Panc1 (cell line): ENCODE data around the gene CELF2. TPM values are rescaled to one million over a fixed set of nuclear protein-coding genes. Genes with fewer than 3 reads are reported as not detected.

ENCODE experiments used
- ATAC-seq: fragments of 200-7000 bp; cut with Tn5 transposase; 2 replicates; pipeline ENCODE4 v1.9.1; 2020; ENCODE audit warnings: mild to moderate bottlenecking, moderate library complexity
- BruUV-seq: library from RNA; stranded (reverse); fragments of 400-500 nt; replicated peaks from 2 replicates; lab custom pipeline; 2021; lab: Mats Ljungman, UMichigan
- CTCF ChIA-PET: fragments of 300-600 bp; sonication (Branson Sonifier 250); formaldehyde crosslinking; loops from one replicate; lab custom pipeline; 2022; ENCODE audit warnings: antibody characterized with exemption; lab: Charles Lee
- POLR2A ChIA-PET: fragments of 300-600 bp; sonication (Branson Sonifier 250); formaldehyde crosslinking; loops from one replicate; lab custom pipeline; 2022; ENCODE audit warnings: antibody characterized with exemption; lab: Charles Lee
- DNase-seq: peaks from one replicate; pipeline ENCODE4 v3.0.0-alpha.2; 2010; ENCODE audit warnings: low read depth, low spot score
- H3K27ac ChIP-seq: 2 replicates; pipeline ENCODE4 v1.5.1; 2011; ENCODE audit warnings: mild to moderate bottlenecking, low read length, inconsistent platforms
- H3K27me3 ChIP-seq: fragments of 200-500 bp; sonication (Bioruptor generic); 2 replicates; pipeline ENCODE4 v1.6.0; 2014; ENCODE audit warnings: low read length, inconsistent platforms; ENCODE audit not compliant: control insufficient read depth, insufficient read depth
- H3K36me3 ChIP-seq: fragments of 200-500 bp; sonication (Bioruptor generic); 2 replicates; pipeline ENCODE4 v1.5.1; 2014; ENCODE audit warnings: inconsistent platforms, mild to moderate bottlenecking, low read length, moderate library complexity; ENCODE audit not compliant: control insufficient read depth, insufficient read depth
- H3K4me1 ChIP-seq: 2 replicates; pipeline ENCODE4 v1.5.1; 2011; ENCODE audit warnings: inconsistent platforms, mild to moderate bottlenecking, low read length, moderate library complexity; ENCODE audit not compliant: control insufficient read depth, insufficient read depth
- H3K4me3 ChIP-seq, 2 experiments: 2 replicates each; pipeline ENCODE4 v1.5.1; 2011 to 2012; ENCODE audit warnings: low read depth in 2 of 2, low read length in 2 of 2, mild to moderate bottlenecking in 2 of 2, inconsistent platforms in 1 of 2, moderate library complexity in 1 of 2
- H3K9me3 ChIP-seq: fragments of 200-500 bp; sonication (Bioruptor generic); 2 replicates; pipeline ENCODE4 v1.5.1; 2014; ENCODE audit warnings: low read depth, mild to moderate bottlenecking, inconsistent platforms, low read length, moderate library complexity; ENCODE audit not compliant: control insufficient read depth, insufficient read depth
- CTCF ChIP-seq: fragments of 450-650 bp; IDR thresholded peaks from 2 replicates; pipeline ENCODE4 v1.5.1; 2017; ENCODE audit warnings: mild to moderate bottlenecking
- POLR2AphosphoS5 ChIP-seq: IDR thresholded peaks from 2 replicates; pipeline ENCODE4 v1.6.1; 2012; ENCODE audit warnings: mild to moderate bottlenecking, low read depth, low read length, moderate library complexity
- REST ChIP-seq, 2 experiments: IDR thresholded peaks; 2 replicates each; pipeline ENCODE4 v1.6.1; 2011 to 2012; ENCODE audit warnings: low read depth in 2 of 2, control low read depth in 1 of 2, low read length in 1 of 2, mild to moderate bottlenecking in 1 of 2, moderate library complexity in 1 of 2; ENCODE audit not compliant: insufficient read depth in 1 of 2
- SIN3A ChIP-seq: IDR thresholded peaks from 2 replicates; pipeline ENCODE4 v1.6.1; 2012; ENCODE audit warnings: low read depth, mild to moderate bottlenecking, low read length, moderate library complexity, borderline replicate concordance; ENCODE audit not compliant: insufficient read depth
- TCF7L2 ChIP-seq: IDR thresholded peaks from 2 replicates; pipeline ENCODE4 v1.6.1; 2011; ENCODE audit warnings: mild to moderate bottlenecking, low read depth, low read length, inconsistent platforms
- in situ Hi-C: cut with HindIII; loops from 2 replicates; pipeline ENCODE4 v1.10.0; 2016; ENCODE audit warnings: low sequenced_read_pairs, low pct_unique_long_range_greater_than_20kb
- intact Hi-C: fragments of 100-400 bp; cut with micrococcal nuclease; formaldehyde crosslinking; loops from one replicate; pipeline ENCODE4 v1.10.0; 2022; ENCODE audit not compliant: unreplicated experiment
- total RNA-seq: library from RNA; stranded (reverse); gene quantifications from one replicate; pipeline ENCODE4 v1.2.1, GENCODE V29; 2021; ENCODE audit not compliant: unreplicated experiment

Gene CELF2
- total RNA-seq, 1 experiment from 2014 or later = 0.44 TPM

DNA sequence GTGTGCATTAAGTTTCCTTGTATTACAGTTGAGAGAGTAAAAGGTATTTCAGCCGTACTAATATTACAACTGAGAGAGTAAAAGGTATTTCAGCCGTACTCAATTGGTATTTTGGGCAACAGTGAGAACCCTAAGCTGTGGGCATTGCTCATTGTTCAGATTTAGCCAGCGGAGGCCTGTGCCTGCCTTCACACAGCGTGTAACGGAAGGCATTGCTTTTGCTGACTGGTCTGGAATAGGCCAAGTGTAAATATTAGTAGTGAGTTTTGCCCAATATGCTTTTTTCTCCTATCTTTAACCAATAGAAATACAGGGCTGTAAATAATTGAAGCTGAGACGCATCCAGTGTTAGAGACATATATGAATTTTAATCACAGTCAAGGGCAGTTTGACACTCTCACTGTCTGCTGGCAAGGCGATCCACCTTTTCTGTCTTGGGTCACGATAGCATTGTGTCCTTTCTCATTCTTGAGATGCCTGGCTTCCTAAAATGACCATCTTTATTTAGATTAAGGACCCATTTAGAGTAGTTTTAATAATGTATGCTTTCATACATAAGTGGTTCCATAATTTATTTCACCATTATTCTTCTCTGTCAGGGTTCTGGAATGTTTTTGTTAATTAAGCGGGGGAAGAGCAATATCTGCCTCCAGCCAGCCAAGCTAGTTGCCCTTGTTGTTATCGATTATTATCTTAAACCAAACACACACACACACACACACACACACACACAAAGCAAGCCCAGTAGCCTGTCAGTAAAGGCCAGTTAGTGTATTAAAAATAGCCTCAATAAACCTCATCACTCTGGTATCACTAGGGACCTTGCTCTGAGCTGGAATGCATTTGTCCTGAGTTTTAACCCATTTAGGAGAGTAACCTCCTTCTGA, 130.7 kb downstream of the CELF2 start:
- in situ Hi-C loops = no loop called here
- no peak for TF ChIP-seq CTCF
- TF ChIP-seq REST (IDR thresholded peaks at IDR 0.05; ENCODE audit: insufficient read depth in 1 of 2, low read depth in 2 of 2, low read length in 1 of 2) = no peak
- TF ChIP-seq TCF7L2 = no peak
- TF ChIP-seq POLR2AphosphoS5 = no peak
- no peak for TF ChIP-seq SIN3A
- ChIA-PET CTCF (no interaction called here), POLR2A (no interaction called here)
- H3K36me3 ChIP-seq = no peaks in the 10 kb centered on the region
- no peaks in the 10 kb centered on the region for H3K4me1 ChIP-seq
- no peak overlapping the region for H3K4me3 ChIP-seq
- no peaks in the 10 kb centered on the region for H3K9me3 ChIP-seq
- DNase-seq = no peak
- BruUV-seq = no TSS peak
- no peak overlapping the region for H3K27ac ChIP-seq
- no peaks in the 10 kb centered on the region for H3K27me3 ChIP-seq
- intact Hi-C loops = no loop called here
- no peak for ATAC-seq

DNA sequence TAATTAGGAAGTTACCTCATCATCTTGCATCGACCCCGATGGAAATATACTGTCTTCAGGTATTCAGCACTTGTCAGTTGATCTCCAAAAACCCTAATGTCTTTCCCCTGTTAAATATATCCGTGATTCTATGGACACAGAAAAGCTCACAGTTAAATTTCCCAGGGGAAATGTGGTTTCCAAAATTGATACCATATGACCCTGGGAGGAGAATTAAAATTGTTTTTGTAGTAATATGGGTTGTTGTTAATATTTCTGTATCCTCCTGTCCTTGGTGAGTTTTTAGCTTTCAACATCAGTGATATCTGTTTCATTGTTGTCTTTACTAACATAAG, 132.1 kb downstream of the CELF2 start:
- no peak for TF ChIP-seq CTCF
- TF ChIP-seq REST (IDR thresholded peaks at IDR 0.05; ENCODE audit: insufficient read depth in 1 of 2, low read depth in 2 of 2, low read length in 1 of 2) = no peak
- TF ChIP-seq TCF7L2 = no peak
- TF ChIP-seq SIN3A = no peak
- TF ChIP-seq POLR2AphosphoS5 = no peak
- Histone ChIP-seq H3K4me3 (no peak overlapping the region), H3K27ac (no peak overlapping the region), H3K9me3 (no peaks in the 10 kb centered on the region), H3K27me3 (no peaks in the 10 kb centered on the region), H3K36me3 (no peaks in the 10 kb centered on the region), H3K4me1 (no peaks in the 10 kb centered on the region)
- BruUV-seq = no TSS peak
- CTCF ChIA-PET = no interaction called here
- DNase-seq (no peak), ATAC-seq (no peak)
- in situ Hi-C loops = no loop called here
- intact Hi-C loops = no loop called here
- POLR2A ChIA-PET = no interaction called here
